Endometrium (tissue), 2 donors: Measurements from ENCODE around the gene SGCG.
"Not testable (repeated sequence)": the region's sequence is repeated elsewhere in the genome, so short reads cannot be mapped to it uniquely, and the experiment has no call there.

Source experiments
- FAIRE-seq: peaks from 2 replicates; lab custom pipeline; 2012; peaks lifted over from hg19 to GRCh38; lab: Jason Lieb, UNC
- donor health status: control.
- donor health status: control.

Gene SGCG, protein sequence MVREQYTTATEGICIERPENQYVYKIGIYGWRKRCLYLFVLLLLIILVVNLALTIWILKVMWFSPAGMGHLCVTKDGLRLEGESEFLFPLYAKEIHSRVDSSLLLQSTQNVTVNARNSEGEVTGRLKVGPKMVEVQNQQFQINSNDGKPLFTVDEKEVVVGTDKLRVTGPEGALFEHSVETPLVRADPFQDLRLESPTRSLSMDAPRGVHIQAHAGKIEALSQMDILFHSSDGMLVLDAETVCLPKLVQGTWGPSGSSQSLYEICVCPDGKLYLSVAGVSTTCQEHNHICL

DNA sequence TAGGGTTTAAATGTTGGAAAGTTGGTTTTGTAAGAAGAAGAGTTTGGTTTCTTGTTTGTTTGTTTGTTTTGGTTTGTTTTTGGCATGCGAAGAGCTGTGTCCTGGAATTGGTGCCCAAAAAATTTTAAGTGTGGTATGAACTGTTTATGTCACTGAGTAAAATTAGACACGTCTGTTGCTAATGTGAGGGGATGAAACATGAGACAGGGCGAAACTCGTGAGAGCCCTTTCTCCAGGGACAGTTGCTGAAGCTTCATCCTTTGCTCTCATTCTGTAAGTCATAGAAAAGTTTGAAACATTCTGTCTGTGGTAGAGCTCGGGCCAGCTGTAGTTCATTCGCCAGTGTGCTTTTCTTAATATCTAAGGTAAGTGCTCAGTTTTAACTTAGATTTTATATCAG is at the start of gene SGCG:
Gene SGCG (plus strand): TSS at position 269 of the 400 bp plus-strand sequence. CDS start 22,716 bp downstream, outside the sequence.
- FAIRE-seq, result no peak

DNA sequence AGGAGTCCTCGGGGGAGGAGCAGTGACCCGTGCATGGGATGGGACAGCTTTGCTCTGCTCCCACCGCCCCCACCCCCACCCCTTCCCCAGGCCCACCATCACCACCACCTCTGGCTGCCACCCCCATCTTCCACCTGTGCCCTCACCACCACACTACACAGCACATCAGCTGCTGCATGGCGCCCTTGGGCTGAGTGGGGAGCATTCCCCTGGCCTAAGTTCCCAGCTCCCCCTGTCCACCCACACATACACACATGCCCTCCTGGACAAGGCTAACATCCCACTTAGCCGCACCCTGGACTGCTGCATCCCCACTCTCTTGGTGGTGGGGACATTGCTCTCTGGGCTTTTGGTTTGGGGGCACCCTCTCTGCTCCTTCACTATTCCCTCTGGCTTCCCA is 46.2 kb upstream of the SGCG start:
- FAIRE-seq, result no peak

DNA sequence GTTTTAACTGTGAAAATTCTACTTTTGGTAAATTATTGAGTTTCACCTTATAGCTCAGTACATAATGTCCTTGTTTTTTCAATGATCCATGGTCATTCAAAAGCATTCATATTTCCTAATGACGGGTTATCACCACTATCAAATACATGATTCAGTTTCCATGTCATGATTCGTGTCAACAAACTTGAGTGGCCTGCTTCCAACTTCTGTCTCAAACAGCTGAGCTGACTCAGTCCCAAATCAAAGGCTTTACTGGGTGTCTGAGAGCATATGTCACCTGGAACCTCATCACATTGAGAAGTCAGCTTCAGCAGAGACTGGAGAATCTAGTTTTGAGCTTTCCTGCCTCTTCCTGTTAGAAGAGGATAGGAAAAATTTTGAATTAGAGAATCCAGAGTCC is 40.3 kb upstream of the SGCG start:
- no peak for FAIRE-seq

DNA sequence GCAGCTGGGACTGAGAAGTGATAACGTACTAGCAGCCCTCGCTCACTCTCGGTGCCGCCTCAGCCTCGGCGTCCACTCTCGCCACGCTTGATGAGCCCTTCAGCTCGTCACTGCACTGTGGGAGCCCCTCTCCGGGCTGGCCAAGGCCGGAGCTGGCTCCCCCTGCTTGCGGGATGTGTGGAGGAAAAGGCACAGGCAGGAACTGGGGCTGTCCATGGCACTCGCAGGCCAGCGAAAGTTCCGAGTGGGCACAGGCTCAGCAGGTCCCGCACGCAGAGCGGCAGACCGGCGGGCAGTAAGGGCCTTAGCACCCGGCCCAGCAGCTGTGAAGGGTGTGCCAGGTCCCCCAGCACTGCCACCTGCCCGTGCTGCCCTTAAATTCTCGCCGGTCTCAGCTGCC is 38.8 kb upstream of the SGCG start:
- no peak for FAIRE-seq

DNA sequence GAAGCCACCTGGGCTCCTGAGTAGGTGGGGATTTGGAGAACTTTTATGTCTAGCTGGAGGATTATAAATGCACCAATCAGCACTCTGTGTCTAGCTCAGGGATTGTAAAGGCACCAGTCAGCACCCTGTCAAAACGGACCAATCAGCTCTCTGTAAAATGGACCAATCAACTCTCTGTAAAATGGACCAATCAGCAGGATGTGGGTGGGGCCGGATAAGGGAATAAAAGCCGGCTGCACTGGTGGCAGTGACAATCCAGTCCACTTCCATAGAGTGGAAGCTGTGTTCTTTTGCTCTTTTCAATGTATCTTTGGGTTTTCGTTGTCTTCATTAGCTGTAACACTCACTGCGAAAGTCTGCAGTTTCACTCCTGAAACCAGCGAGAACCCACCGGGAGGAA is 38.2 kb upstream of the SGCG start:
- not testable (repeated sequence) for FAIRE-seq

DNA sequence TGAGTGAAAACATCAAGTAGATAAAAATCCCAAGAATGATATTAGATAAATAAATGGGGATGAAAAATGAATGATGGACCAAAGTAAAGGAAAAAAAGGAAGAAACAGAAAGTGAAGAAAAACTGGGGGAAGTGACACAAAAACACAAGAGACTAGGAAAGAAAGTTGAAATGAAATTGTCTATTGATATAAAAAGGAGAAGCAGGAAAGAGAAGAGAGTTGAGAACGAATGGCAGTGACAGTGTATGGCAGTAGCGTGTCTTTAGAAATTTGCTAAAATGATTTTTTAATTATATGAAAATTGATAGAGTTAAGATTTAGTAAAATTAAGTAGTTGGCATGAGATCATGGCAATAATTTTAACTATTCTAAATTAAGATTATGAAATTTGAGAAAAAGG is 36.3 kb upstream of the SGCG start:
- no peak for FAIRE-seq

DNA sequence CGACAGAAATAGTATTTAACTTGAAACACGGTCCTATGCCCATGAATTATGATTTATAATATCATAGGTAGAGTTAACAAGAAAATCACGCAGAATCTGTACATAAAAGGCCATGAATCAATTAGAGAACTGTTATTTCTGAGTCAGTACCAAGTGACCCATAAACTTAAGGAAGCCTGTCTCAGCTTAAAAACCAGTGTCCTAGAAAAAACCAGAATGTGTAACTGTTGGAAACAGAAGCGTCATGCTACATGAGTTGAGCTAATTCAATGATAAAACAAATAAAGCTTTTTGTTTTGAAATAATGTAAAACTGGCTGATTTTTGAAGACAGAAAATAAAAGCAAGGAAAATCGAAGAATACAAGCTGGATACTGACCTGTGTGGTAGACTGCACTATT is 34.8 kb upstream of the SGCG start:
- no peak for FAIRE-seq

DNA sequence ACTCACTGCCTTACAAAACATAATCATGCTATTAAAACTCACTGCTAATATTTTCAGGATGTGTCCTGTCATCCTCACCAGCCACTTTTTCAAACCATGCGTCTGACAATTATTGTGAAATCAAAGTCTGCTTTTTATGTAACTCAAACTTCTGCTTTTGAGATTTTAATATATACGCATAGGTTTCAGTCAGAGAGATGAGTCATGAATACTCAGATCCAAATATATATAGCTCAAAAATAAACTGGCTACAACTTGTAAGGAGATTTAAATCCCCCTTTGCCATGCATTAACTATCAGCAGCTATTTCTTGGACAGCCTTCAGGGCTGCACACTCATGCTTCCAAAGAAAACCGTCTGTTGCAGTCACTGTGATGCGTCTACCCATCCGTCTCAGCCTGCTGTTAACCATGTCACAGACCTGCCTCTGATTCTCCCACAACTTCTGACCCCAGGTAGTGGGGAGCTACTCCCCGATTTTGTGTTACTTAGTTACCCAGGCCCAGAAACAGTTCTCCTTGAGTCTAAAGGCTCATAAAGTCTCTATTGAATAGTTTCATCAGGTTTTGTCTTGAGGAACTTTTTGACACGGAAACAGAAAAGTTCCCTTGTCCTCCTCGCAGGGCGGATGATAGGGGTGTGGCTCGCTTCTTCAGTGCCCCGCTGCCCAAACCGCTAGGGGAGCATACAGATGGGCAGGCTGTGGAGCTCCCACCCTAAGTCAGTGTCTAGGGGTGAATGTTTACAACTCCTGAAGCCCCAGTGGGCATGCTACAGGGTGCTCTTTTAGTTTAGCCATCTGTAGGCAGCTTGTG is 33.8 kb upstream of the SGCG start:
- no peak for FAIRE-seq

DNA sequence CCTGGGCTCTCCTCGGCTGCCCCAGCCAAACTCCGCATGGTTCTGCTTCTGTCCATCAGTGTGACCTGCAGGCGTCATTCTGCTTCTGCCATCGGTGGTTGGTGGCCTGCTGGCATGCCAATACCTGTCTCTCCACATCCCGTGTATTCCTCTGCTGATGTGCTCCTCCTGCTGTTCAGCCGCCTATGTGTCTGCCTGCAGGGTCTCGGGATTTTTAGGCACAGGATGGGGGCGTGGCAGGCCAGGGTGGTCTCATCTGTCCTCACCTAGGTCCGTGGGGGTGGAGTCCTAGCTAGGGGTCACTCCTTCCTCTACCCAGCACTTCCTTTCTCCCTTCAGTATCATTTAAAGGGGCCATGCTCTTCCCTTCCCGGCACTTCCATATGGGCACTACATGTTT is 33.0 kb upstream of the SGCG start:
- no peak for FAIRE-seq

DNA sequence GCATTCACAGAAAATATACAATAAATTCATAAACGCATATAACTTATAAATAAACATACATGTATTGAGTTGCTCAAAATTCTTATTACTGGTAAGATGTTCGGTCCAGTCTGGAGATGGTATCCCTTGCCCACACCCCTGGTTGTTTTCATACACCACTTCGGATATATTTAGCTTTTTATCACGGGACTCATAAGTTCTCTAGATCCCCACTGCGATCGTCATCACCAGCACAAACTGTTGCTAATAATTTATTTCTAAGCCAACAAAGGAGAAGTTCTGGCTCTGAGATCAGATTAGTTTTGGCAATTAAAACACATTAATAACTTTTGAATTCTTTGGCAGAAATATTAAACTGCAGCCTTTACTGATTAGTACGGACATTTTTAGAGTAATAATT is 23.0 kb upstream of the SGCG start:
- no peak for FAIRE-seq

DNA sequence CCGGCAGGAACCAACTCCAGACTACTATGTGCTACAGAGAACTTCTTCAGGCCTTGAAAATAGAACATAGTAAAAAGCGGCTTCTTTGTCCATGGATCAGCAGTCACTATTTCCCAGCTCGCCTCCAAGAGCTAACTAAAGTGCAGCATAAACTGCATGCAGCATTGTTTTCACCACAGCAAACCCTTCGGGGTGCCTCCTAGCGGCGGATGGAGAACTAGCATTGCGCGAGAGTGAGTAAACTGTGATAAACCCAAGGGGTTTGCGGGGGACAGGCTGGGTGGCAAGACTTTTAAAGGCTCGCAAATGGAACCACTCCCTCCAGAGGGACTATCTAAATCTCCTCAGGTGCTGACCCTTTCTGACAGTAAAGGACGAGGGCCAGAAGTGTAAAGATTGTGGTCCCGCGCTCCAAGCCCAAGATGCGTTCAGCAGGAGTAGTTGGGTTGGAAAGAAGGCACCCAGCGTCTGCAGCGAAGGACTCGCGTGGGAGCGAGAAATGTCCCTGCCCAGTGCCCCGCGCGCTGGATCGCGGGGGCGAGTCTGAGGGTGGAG is 21.5 kb upstream of the SGCG start:
- no peak for FAIRE-seq

DNA sequence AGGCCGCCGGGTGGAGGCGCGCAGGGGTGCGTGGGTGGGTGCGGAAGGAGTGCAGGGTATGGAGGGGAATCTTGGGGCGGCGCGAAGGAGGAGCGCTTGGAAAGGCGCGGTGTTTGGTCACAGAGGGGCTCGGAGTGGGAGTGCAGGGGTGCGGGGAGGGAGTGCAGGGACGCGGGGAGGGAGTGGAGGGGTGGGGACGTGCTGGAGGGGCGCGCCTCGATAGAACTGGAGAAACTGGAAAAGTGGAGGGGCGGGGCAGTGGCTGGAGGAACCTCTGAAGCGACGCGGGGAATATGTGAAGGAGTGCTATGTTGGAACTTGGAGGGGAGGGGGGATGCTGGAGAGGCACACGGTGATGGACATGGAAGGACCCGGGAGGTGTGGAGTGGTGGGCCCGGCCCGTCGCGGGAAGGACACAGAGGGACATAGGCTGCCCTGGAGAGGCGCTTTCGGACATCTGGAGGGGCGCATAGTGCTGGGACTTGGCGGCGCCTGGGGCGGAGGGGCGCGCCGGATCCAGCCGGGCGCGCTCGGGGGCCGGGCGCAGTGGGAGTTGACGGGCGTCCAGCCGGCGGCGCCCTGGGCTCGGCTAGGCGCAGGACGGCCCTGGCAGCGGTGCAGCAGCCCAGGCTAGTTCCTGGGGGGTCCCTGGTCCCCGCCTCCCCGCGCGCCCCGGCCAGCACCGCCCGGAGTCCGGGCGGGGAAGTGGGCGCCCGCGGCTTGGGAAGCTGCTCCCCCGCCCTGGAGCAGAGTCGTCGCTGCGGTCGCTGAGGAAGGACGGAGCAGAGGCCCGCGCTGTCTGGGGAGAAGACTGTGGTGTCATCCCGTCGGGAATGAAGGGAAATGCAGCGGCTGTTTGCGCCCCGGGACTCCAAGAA is 20.8 kb upstream of the SGCG start:
- FAIRE-seq, result no peak

DNA sequence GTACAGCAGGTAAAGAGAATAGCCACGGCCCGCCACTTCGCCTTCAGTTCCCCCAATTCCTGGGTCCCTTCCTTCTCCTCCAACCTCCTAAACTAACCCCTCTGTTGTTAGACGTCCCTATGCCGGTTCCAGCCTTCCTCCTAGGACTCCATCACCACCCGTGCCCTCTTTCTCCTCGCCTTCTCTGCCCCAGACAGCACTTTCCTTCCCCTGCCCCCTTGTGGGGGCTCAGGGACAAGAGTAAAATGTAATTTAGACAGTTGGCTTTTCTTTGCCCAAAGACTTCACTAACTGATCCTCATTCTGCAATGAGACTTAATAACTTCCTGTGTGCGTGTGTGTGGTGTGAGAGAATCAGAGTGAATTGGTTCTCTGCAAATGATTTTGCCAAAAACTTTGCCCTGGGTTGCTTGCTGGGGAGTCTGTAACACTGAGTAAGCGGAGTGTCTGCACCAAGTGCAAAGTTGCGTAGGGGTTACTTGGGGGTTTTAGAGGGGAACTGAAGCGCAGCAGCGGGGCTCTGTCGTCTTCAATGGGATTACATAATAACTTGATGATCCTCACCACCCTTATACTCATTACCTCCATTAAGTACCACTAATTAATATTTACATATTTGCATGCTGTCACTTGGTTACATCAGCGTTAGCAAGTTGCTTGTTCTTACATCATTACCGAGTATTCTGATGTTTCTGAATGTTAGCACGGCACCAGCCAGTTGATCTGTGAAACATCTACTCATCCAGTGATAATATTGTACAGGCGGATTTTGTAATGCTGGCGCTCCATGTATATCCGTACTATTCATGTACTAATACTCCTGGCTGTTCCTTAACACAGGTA is 19.9 kb upstream of the SGCG start:
- FAIRE-seq, result no peak

DNA sequence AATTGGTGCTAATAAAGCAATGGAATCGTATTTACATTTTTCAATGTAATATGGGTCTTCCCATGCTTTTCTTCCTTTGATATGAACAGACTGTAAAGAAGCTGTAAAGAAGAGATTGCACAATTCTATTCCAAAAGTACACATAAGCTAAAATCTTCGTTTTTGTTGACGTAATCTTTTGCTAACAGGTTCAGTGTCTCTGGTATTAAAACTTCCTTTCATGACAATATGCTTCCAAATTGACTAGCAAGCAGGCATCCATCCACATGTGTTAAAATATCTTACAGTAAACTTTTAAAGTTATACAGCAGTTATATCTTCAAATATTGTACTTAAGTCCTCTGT is 19.3 kb upstream of the SGCG start:
- FAIRE-seq, result no peak

DNA sequence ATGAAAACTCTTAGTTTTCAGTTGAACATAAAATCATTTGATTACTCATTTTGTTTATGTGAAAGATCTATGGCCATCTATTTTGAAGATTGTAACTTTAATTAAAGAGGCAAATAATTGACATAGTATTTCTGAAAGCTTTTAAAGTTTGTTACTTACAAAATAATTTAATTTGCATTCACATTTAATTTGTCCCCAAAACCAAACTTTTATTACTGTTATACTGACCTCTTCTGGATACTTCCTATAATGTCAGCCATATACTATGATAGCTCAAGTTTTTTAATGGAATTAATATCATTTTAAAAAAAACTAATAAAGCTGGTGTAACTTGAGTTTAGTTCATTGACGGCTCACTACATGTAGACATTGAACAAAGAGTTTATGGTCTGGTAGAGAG is 4.9 kb upstream of the SGCG start:
- FAIRE-seq, result peak; percentile 77

DNA sequence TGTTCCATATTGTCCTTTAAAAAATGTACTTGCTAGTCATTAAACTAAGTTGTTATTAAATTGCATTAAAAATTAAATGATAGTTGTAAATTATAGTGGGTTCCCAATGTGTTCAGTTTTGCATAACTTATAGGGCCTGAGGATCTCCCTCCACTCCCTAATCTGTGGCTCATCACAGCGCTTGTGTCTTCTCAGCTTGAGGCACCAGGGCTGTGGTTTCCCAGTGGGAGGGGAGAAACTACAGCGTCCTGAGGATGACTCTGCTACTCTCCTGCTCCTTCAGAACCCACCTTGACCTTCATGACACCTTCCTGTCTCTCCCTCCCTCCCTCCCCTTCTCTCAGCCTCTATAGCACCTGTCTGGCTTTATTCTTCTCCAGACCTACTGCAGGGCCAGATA is 1.4 kb downstream of the SGCG start:
- no peak for FAIRE-seq

DNA sequence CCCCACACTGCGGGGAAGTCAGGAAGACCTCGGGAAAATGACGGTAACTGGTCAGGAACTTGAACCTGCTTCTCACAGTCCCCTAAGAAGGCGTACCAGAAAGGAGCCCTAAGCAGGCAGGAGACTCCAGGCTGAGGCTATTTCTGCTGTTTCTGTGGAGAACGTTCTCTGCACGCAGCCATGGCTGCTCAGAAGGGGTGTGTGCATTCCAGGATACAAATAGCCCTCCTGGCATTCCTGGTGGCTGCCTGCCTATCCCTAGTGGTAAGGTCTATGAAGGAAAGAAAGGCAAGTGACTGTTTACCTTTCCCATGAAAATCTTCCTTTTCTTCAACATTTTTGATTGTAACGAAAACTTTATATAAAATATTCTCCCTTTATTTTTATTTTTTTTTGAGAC is 2.5 kb downstream of the SGCG start:
- FAIRE-seq, result no peak

DNA sequence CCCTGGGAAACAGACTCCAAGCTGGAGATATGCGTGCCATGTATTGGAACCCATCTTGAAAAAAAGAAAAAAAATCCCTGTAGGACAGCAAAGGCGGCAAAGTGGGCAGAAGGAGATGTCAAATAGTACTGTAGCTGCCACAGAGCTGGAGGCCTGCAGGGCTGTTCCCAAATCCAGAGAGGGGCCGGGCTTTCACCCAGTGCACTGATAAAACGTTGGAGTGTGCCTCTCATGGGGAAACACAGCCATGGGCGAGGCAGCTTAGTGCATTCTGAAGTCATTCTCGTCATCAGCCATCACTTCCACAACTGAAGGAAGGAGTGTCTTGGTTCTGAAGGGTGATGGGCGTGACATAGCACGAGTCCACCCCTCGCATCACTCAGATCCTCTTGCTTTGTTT is 4.8 kb downstream of the SGCG start:
- FAIRE-seq, result no peak

DNA sequence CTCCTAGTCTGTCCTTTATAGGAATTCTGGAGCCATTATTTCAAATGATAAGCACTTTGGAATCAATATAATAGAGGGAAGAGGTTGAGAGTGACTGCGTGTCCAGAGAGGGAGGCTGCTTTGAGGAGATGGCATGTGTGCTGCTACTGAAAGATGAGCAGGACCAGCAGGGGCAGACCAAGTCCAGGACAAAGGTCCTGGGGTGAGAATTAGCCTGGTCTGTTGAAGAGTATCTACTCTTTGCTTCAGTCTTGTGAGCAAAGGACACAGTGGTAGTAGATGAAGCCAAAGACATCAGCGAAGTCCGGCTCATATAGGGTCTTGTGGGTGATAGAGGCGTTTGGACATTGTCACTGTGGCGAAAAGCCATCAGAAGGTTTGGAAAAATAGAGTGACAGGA is 21.1 kb downstream of the SGCG start:
- FAIRE-seq, result no peak

DNA sequence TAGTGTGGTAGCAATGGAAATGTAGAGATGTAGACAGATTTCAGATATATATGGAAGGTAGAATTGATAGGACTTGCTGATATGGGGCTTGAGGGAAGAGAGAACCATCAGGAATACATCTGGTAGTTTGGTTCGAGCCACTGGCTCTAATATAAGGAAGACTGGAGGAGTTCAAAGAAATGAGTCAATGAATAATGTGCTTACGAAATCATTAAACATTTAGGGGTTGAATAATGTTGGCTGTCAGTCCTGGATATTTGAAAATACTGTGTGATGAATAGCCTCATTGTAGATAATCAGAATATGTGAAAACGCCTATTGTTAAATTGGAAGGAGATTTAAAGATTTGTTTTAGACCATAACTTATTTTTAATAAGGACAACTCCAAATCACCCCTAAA is 21.6 kb downstream of the SGCG start:
- no peak for FAIRE-seq

DNA sequence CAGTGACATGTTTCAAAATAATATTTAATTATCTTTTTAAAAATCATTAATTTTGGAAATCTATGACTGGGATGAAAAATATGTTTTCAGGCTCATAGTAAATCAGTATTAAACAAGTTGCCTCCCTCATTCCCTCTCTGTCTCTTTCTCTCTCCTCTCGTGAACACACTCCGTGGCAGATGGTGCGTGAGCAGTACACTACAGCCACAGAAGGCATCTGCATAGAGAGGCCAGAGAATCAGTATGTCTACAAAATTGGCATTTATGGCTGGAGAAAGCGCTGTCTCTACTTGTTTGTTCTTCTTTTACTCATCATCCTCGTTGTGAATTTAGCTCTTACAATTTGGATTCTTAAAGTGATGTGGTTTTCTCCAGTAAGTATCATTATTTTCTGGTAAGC is 22.7 kb downstream of the SGCG start:
- FAIRE-seq, result no peak

DNA sequence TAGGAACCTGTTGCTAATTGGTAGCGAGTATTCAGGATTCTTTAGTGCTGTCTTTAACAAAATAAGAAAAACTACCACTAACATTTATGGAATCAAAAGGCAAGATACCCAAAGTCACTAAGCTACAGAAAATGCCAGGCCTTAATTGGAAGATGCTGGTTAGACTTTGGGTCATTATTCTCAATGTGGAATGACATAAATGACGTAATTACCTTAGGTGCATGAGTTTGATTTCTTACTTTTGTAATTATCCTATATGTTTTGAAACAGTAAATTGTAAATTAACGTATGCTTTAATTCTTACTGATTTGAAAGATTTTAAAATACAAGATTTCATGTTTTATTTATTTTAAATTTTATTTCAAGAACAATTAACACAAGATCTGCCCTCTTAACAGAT is 25.0 kb downstream of the SGCG start:
- no peak for FAIRE-seq
